IPS-15b (cell line): Measurements from ENCODE around the gene NOSIP.

Source experiments
- H3K27me3 ChIP-seq: one replicate; pipeline ENCODE4 v1.6.1; 2013; ENCODE audit warnings: low read length; ENCODE audit not compliant: control insufficient read depth, insufficient read depth
- H3K36me3 ChIP-seq: one replicate; pipeline ENCODE4 v1.6.1; 2013; ENCODE audit warnings: low read length; ENCODE audit not compliant: control insufficient read depth, insufficient read depth
- H3K4me1 ChIP-seq: one replicate; pipeline ENCODE4 v1.6.1; 2013; ENCODE audit warnings: mild to moderate bottlenecking, low read length; ENCODE audit not compliant: control insufficient read depth, insufficient read depth
- H3K4me3 ChIP-seq: one replicate; pipeline ENCODE4 v1.5.1; 2013; ENCODE audit warnings: low read depth, low read length
- H3K9ac ChIP-seq: one replicate; pipeline ENCODE4 v1.6.1; 2013; ENCODE audit warnings: low read depth, mild to moderate bottlenecking, low read length
- H3K9me3 ChIP-seq: one replicate; pipeline ENCODE4 v1.6.1; 2013; ENCODE audit warnings: mild to moderate bottlenecking, low read length; ENCODE audit not compliant: control insufficient read depth, insufficient read depth

Gene NOSIP

DNA sequence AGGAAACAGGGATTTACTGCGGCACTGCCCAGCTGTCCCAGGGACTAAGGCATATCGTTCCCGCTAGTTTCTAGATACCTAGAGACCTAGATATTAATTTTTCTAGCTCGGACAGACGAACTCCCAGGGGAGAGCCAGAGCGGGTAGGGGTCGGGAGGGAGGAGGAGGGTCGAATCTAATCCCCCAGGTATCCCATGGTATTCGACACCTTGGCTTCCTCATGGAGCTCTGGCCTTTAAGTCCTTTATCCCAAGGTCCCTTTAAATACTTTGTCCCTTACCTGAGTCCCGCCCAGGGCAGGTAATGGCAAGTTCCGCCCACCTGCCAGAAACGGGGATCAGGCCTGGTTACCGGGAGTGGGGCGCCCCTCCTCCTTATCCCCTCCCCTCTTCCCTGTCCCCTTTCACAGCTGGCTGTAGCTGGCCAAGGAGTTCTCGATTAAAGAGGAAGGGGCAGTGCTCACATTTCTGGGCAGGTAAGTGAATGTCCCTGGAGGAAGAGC is 702 bp upstream of the NOSIP start, which contains the start of gene PRRG2:
TSS of gene PRRG2 (plus strand) at position 310 of the 502 bp plus-strand sequence. CDS start 1,904 bp downstream, outside the sequence.
- Histone ChIP-seq H3K4me1 (peaks cover 10% of the 10 kb centered on the region), H3K9ac (peak within 1 kb of the TSS; percentile 98), H3K27me3 (no peaks in the 10 kb centered on the region), H3K4me3 (peak within 1 kb of the TSS; percentile 99), H3K36me3 (no peaks in the 10 kb centered on the region), H3K9me3 (no peaks in the 10 kb centered on the region)

DNA sequence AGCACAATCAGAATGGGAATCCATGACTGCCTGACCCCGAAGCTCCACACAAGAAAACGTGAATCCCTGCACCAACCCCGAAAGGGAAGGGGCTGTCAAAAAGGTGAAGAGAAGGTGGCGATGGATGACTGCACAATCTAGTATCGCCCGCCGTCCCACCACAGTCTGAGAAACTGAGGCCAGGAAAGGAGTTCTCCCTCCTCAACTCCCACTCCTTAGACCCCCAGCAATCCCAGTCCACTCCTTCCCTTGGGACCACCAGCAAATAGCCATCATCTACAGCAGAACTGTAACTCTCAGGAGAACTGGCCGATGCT is 451 bp downstream of the NOSIP start:
- H3K36me3 ChIP-seq, result peaks cover 6% of the 10 kb centered on the region
- H3K9me3 ChIP-seq, result no peaks in the 10 kb centered on the region
- peak overlapping the region; percentile 98 for H3K9ac ChIP-seq
- no peaks in the 10 kb centered on the region for H3K27me3 ChIP-seq
- H3K4me1 ChIP-seq, result peaks cover 5% of the 10 kb centered on the region
- H3K4me3 ChIP-seq, result peak overlapping the region; percentile 99

DNA sequence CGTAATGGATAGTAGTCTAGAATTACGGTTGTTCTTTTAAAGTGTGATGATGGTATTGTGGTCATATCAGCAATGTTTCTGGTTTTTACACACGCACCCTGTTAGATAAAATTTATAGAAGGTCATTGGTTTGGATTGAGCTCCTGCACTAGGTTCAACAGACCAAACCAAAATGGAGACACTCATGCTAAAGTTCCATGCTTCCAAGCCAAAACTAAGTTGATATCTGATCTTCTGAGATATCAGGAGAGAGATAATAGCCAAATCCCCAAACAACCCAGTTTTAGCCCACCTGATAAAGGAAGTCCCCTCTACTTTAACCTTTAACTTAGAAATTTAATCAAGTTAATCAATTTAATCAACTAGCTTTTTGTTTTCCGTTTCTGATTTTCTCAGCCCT is 1.2 kb downstream of the NOSIP start:
- Histone ChIP-seq H3K4me1 (peaks cover 5% of the 10 kb centered on the region), H3K27me3 (no peaks in the 10 kb centered on the region), H3K4me3 (peak overlapping the region; percentile 99), H3K9me3 (no peaks in the 10 kb centered on the region), H3K36me3 (peaks cover 6% of the 10 kb centered on the region), H3K9ac (peak overlapping the region; percentile 98)

DNA sequence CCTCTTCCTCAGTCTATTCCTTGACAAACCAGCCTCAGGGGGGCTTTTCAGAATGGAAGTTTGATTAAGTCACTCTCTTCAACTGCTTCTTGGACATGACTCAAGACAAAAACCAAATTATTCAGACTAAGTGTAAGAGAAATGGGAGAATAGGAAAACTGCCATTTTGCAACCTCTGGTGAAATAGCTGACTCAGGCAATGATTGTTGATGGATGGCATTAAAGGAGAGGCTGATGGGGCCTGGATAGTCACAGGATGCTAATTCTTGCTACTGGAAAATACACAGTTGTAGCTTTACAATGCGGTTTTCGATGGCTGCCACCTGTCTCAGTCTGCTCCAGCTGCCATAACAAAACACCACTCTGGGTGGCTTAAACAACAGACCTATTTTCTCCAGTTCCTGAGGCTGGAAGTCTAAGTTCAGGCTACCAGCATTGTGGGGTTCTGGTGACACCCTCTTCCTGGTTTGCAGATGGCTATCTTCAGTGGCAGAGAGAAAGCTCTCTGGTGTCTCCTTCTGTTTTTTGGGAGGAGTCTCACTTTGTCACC is 6.1 kb downstream of the NOSIP start:
- H3K4me3 ChIP-seq, result no peak overlapping the region
- H3K9me3 ChIP-seq, result no peaks in the 10 kb centered on the region
- H3K36me3 ChIP-seq, result peaks cover 6% of the 10 kb centered on the region
- no peaks in the 10 kb centered on the region for H3K27me3 ChIP-seq
- H3K4me1 ChIP-seq, result peaks cover 6% of the 10 kb centered on the region
- no peak overlapping the region for H3K9ac ChIP-seq

DNA sequence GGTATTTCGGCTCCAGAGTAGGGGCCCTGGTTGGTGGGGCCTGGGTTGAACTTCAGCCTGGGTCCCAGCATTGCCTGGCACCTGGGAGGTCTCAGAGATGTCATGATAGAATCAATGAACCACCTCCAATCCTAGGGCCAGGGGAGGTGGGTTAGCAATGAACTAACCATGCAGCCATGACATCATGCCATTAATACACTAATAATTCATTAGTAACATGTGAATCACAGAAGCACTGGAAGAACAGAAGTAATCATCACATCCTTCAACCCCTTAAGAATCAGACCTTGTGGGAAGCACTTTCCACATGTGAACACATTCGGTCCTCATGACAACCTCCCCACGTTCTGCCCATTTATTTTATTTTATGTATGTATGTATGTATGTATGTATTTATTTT is 6.9 kb downstream of the NOSIP start:
- no peaks in the 10 kb centered on the region for H3K27me3 ChIP-seq
- peaks cover 6% of the 10 kb centered on the region for H3K4me1 ChIP-seq
- no peak overlapping the region for H3K4me3 ChIP-seq
- H3K9me3 ChIP-seq, result no peaks in the 10 kb centered on the region
- H3K9ac ChIP-seq, result no peak overlapping the region
- peaks cover 6% of the 10 kb centered on the region for H3K36me3 ChIP-seq

DNA sequence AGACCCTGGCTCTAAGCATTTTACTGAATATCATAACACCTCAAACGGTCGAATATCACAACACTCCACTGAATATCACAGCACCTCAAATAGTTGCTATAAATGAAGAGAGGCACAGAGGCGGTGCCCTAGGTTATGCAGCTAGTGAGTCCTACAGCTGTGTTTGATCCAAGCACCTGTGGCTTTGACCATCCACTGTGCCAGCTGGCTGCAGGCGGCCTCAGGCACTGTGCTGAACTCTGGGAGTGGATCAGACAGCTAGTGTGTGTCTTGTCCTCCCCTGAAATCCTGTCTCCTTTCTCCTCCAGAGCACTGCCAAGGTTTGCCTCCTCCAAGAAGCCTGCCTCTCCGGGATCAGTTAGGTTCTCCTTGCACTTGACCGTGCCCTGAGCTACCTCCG is 7.3 kb downstream of the NOSIP start:
- Histone ChIP-seq H3K9me3 (no peaks in the 10 kb centered on the region), H3K36me3 (peaks cover 6% of the 10 kb centered on the region), H3K9ac (no peak overlapping the region), H3K4me3 (no peak overlapping the region), H3K4me1 (peaks cover 6% of the 10 kb centered on the region), H3K27me3 (no peaks in the 10 kb centered on the region)

DNA sequence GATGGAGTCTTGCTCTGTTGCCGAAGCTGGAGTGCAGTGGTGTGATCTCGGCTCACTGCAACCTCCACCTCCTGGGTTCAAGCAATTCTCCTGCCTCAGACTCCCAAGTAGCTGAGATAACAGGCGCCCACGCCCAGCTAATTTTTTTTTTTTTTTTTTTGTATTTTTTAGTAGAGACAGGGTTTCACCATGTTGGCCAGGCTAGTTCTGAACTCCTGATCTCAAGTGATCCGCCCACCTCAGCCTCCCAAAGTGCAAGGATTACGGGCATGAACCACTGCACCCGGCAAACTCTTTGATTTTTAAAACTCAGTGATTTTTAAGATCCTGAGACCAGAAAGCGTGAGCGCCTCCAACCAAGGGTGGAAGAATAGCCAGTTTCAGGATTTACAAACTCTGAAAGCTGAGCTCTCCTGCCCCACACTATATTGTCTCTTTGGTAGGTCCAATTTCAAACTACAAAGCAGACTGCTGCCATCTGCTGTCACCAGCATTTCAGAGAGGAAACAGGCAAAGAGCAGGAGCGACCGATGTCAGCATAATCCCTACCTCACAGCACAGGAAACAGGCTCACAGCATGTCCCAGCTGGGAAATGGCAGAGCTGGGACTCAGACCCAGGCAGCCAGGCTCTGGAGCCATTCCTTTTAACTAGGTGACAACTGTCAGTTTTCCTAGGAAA is 9.2 kb downstream of the NOSIP start:
- peaks cover 6% of the 10 kb centered on the region for H3K36me3 ChIP-seq
- no peaks in the 10 kb centered on the region for H3K9me3 ChIP-seq
- H3K9ac ChIP-seq, result peak overlapping the region; percentile 57
- H3K4me3 ChIP-seq, result no peak overlapping the region
- no peaks in the 10 kb centered on the region for H3K27me3 ChIP-seq
- peaks cover 6% of the 10 kb centered on the region for H3K4me1 ChIP-seq

DNA sequence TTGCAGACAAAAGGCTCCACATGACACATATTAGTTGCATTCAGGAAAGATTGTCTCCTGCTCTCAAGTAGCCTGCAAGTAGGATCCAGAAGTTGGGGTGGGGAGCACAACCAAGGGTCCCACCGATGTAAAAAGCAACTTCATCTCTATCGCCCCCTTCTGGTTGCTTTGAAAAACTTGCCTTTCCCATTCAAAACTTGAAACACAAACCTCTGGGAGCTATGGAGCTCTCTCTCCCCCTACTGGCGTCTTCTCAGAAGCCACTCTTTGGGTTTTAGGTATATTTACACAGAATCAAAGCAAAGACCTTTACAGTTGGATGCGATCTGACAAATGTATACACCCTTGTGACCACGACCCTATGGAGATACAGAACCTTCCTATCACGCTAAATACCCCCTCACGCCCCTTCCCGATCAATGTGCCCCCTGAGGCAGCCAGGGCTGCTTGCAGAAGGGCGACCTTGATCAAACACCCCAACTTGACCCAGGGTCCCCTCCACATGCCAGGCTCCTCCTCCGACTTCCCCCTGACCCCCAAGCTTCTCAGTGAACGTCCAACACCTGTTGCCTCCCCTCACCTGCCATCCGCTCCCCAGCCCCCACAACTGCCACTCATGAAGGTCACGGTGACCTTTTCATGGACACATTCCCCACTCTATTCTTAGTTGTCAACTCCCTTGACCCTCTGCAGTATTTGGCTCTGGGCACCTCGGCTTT is 10.1 kb downstream of the NOSIP start:
- H3K9me3 ChIP-seq, result no peaks in the 10 kb centered on the region
- no peak overlapping the region for H3K9ac ChIP-seq
- H3K36me3 ChIP-seq, result peaks cover 2% of the 10 kb centered on the region
- peaks cover 6% of the 10 kb centered on the region for H3K4me1 ChIP-seq
- H3K4me3 ChIP-seq, result peak overlapping the region; percentile 10
- H3K27me3 ChIP-seq, result no peaks in the 10 kb centered on the region

DNA sequence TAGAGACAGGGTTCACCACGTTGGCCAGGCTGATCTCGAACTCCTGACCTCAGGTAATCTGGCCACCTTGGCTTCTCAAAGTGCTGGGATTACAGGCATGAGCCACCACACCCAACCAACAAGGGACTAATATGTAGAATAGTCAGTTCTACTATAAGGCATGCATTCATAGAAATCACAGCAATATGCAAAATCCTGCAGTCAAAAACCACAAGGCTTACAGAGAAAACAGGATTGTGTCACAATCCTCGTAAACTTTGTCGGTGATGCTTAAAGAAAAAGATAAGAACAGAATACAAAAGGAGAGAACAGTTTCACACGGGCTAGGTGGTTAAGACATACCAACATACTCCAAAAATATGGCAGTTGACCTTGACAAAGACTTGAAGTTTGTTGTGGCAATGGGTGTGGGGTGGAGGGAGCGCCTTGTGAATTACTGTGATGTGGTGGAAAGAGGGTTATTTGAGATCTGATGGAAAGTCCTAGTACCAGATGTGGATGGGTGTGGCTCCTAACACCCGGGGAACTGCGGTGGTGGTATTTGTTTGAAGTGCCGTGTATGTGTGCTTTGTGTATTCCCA is 12.4 kb downstream of the NOSIP start:
- no peak overlapping the region for H3K9ac ChIP-seq
- no peak overlapping the region for H3K4me3 ChIP-seq
- H3K27me3 ChIP-seq, result no peaks in the 10 kb centered on the region
- no peaks in the 10 kb centered on the region for H3K9me3 ChIP-seq
- H3K4me1 ChIP-seq, result peaks cover 6% of the 10 kb centered on the region
- H3K36me3 ChIP-seq, result no peaks in the 10 kb centered on the region

DNA sequence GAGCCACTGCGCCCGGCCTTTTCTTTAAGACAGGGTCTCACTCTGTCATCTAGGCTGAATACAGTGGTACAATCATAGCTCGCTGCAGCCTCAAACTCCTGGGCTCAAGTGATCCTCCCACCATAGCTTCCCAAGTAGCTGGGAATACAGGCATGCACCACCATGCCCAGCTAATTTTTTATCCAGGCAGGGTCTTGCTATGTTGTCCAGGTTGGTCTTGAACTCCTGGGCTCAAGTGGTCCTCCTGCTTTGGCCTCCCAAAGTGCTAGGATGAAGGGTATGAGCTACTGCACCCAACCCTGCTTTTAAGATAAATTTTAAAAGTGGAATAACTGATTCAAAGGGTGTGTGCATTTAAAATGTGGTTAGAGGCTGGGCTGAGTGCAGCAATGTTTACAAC is 14.1 kb downstream of the NOSIP start:
- Histone ChIP-seq H3K36me3 (no peaks in the 10 kb centered on the region), H3K9me3 (no peaks in the 10 kb centered on the region), H3K27me3 (no peaks in the 10 kb centered on the region), H3K4me3 (no peak overlapping the region), H3K4me1 (peaks cover 2% of the 10 kb centered on the region), H3K9ac (no peak overlapping the region)

DNA sequence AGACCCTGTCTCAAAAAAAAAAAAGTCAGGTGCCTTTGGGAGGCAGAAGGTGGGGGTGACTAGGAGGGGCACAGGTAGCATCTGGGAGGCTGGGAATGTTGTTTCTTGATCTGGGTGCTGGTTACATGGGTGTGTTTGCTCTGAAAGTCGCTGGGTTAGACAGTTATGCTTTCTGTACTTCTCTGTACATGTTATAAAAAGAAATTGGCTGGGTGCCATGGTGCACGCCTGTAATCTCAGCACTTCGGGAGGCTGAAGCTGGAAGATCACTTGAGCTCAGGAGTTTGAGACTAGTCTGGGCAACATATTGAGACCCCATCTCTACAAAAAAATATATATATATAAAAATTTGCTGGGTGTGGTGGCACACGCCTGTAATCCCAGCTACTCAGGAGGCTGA is 15.1 kb downstream of the NOSIP start:
- Histone ChIP-seq H3K9ac (no peak overlapping the region), H3K4me3 (no peak overlapping the region), H3K36me3 (no peaks in the 10 kb centered on the region), H3K27me3 (no peaks in the 10 kb centered on the region), H3K9me3 (no peaks in the 10 kb centered on the region), H3K4me1 (no peaks in the 10 kb centered on the region)
